Suppressor macrophage treated with lipopolysaccharide for 1 hour (primary cell): ENCODE data around the gene EDN2.

ENCODE experiments used
- DNase-seq, 3 donors: peaks; one replicate each; pipeline ENCODE4 v3.0.0-alpha.2; 2020 to 2022

The EDN2 gene

DNA sequence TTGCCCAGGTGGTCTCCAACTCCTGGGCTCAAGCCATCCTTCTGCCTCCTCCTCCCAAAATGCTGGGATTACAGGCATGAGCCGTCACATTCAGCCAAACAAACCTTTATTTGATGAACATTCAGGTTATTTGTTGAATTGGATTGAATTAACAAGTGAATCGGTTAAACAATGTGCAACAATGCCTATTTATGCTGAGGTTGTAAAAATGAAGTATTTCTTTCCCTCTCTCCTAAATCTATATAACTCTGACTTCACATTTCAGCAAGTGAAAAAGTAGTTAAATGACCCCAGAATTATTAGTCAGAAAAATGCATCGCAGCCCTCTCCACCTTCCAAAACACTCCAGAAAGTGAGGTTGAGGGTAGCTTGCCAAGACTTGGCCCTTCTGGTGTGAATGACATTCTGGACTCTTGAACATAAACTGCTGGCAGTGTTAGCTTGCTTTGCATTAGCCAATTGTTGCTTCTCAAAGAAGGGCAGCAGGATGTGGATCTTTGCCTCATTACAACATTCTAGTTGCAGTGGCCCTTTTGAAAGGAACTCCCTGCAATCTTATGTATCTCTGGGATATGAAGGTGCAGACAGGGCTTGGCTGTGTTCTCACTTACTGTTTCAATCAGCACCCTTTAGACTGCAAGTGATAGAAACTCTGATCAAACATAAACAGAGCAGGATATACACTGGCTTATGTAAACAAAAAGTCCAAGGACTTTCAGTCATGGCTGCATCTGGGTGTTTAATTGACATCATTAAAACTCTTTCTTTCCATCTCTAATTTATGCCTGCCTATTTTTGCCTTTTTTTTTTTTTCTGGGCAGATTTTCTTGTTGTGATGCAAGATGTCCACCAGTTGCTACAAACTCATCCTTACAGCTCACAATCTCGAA is 22.4 kb downstream of the EDN2 start:
- no peak for DNase-seq

DNA sequence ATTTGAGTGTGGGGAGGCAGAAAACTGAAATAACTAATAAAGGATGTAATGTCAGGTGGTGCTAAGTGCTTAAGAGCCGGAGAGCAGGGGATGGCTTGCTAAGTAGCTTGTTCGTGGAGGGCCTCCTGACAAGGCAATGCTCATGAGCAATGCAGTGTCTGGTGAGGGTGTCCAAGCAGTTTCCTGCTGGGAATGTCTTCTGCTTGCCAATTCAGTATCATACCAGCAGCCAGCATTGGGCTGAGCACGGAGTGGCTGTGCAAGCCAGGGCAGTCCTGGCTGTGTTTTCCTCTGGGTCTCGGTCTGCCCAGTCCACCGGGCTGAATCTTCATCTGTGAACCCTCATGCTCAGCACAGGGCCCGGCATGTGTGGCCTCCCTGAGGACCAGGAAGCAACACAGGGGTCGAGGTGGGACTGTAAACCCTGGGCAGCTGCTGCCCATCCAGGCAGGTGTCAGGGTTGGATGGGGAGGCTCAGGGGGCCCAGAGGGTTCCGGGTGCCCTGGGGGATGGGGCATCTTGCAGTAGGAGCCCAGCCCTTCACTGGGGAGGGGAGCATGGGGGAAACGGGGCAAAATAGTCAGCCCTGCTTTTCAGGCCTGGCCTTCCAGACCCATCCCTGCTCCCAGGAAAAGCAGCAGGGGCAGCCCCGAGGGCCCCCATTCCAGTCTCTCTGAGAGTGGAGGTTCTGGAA is 27.5 kb downstream of the EDN2 start:
- no peak for DNase-seq

DNA sequence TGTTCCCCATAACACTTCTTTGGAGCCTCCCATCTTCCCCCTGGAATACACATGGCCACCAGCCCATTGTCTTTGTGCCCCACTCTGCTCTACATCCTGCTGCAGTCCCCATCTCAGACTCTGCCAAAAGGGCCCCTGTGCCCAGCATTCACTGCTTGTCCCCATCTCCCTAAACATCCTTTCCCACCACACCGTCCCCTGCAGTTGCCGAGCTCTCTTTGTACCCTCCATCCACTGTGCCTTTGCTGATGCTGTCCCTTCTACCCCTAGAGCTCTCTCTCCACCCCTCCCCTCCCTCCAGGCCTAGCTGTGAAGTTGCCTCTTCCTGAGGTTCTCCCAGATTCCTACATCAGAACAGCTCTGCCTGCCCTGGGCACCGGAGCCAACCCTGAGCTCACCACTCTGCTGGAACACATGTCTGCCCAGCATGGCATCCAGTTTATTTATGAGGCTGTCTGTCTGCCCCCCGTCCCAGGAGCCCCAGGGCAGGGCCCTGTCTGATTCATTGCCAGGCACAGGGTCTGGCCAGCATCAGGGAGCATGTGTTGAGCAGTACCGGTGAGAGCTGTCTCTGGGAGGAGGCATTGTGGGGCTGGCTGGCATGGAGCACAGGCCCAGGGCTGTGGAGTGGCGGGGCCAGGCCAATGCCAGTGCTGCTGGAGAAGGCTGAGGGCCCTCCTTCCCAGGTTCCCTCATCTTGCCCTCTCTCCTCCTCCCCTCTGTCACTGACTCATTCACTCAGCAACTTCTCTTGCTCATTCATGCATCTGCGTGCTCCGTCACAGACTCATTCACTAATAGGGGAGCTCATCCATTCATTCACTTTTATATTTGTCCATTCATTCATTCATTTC is 28.8 kb downstream of the EDN2 start:
- no peak for DNase-seq

DNA sequence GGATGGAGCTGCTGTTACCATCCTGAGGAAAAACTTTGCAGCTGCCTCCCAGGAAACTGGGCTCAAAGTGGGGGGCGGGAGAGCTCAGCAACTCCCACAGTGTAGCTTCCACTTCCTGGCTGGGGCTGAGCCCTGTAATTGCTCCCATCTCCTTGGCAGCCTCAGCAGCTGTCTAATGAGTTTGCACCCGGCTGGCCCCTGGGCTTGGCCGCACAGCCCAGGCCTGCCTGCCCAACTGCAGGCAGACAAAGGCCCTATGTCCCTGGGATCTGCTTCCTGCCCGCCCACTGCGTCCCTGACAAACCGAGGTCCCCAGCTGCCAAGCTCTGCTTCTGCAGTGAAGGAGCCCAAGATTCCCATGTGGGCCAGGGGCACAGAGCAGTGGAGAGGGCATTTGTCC is 30.1 kb downstream of the EDN2 start:
- no peak for DNase-seq

DNA sequence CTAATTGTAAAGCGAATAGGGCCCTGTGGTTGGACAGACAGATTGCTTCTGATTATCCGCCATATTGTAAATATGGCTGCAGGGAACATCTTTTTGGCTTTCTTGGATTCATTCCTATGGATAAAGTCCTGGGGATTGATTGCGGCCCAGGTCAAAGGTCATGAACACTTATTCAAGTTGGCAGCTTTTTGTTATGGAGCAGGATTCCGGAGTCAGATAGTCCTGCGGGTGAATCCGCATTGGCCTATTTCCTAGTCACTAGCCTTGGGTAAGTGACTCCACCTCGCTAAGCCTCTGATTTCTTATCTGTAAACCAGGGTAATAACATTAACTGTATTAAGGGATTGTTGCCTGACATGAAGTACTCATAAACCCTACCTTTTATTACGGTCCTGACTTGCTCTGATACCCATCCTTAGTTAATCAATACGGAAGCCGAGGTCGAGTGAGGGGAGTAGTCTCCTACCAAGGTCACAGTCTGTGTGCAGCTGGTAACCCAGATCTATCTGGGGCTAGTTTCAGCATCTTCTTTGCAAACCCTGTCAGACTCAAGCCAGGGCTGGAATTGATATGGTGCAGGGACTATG is 31.7 kb downstream of the EDN2 start:
- no peak for DNase-seq

DNA sequence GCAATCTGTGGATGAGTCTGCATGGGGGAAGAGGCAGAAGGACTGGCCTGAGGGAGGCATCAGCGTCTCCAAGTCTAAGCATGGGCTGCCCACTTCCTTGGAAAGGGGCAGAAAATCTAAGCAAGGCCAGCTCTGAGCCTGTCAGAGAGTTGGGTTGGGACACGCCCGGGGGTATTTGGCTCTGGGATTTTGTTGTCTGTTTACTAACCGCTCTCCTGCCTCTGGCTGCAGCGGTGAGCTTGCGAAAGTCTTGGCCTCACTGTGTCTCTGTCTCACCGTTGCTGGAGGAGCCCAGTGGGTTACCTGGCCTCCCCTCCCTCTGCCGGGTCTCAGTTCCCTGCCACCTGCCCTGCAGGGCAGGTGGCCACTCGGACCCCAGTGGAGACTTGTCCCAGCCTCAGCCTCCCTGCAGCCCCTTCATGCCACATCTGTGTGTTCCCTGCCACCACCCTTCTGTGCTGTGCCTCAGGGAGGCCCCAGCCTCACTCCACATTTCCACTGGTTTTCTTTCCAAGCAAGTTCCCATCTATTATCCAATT is 33.7 kb downstream of the EDN2 start:
- DNase-seq, result no peak

DNA sequence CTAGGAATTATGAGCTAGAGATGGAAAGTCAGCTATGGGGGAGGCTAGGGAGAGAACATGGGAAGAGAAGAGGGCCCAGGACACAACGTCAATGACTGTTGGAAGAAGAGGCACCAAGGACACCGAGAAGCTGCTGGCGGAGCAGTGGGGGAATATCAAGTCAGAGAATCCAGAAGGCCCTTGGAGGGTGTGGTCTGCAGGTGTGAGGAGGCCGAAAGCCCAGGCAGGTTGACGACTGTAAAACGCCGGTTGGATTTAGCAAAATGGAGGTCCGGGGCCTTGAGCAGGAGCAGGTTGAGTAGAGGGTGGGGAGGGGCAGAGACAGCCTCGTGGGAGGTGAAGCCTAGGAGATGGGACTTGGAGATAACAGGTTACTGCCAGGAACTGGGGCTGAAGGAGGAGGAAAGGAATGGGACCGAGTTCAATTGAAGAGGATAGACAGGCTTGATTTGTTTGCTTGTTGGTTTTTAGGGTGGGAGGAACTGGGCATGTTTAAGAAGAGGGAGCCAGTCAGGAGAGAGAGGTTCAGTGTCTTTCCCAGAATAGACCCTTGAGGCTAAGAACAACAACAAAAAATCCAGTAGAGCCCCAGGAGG is 35.1 kb downstream of the EDN2 start:
- no peak for DNase-seq

DNA sequence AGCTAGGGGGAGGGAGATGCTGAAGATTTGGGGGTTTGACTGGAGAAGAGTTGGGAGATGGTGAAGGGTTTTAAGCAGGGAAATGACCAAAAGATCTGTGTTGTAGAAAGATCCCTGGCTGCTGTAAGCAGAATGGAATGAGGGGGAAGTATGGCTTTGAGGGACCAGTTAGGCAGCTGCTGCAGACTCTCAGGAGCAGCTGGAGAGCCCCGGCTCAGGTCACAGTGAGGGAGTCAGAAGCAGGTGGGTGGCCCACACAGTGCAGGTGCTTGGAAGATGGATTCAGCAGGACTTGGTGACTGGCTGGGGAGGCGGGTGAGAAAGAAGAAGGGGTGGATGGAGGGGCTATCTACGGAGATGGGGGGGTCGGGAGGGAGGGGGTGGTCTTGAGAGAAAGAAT is 35.7 kb downstream of the EDN2 start:
- DNase-seq, result no peak

DNA sequence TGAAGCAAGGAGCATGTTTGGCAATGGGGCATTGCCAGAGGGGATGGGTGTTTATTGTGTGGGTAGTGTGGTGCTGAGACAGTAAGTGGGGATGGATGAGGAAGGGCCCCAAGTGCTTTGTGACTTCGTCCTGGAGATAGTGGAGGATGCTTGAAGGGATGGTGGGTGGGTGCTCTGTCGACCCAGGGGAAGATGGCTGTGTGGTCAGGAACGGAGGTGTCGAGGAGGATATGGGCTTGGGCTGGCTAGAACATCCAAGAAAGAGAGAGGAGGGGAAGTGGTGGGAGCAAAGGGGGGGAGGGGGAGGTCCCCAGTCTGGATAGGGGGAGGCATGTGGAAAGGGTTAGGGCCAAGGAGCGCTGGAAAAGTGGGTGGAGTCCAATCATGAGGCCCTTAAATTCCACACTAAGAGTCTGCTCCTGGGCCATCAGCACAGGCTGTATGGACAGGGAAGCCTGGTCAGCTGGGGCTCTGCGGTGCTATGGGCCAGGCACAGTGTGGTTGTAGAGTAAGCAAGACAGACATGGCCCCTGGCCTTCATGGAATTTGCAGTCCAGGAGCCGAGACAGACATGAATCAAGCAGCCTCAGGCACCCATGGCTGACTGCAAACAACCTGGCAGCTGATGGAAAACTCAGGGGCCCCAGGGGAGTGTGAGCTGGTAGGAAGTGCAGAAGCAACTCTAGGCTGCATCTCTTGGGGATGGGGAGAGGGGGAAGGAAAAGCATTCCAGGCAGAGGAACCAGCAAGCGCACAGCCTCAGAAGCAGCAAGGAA is 36.3 kb downstream of the EDN2 start:
- no peak for DNase-seq

DNA sequence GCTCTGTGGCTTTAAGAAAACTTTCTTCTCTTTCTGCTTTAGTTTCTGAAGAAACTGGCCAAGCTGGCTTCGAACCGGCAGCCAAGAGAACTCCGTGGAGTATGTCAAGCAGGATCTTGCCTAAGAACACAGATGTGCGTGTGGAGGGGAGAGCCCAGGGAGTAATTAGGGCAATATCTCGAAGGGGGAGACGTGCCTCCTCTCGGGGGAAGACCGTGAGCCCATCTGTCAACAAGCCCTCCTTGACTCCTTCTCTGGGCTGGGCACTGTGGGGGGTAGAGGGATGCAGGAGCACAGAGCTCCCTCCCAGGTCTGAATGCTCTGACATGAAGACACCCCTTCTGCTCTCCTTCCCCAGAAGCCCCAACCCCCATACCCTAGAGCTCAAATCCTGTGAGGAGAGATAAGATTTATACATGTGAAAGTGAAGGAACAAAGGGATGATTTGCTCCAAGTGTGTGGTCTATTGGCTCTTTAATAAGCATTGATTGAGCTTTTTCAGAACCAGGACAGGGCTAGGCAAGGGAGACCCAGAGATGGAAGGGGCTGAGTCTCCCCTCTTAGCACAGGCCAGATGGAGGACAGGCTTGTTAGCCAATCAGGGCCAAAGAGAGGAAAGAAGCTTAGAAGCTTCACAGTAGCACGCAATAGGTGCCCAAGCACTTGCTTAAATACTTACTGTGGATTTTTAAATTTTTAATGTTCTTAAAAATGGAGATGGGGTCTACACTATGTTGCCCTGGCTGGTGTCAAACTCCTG is 37.5 kb downstream of the EDN2 start:
- DNase-seq, result no peak

DNA sequence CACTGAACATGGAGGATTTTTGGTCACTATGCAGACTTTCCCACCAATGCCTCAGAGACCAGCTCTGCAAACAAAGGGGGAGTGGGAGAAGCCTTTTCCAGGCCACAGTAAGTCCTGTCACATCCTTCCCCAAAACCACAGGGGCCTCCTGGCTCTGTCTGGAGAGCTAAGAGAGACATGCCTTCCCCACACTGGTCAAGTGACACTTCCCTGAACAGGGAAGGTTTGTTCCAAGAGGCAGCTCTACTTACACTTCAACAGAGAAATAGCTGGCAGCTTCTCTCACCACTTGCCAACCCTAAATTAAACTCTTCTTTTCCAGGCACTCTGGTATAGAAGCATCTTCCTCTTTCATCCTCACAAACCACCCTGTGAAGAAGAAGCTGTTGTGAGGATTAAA is 39.7 kb downstream of the EDN2 start:
- no peak for DNase-seq

DNA sequence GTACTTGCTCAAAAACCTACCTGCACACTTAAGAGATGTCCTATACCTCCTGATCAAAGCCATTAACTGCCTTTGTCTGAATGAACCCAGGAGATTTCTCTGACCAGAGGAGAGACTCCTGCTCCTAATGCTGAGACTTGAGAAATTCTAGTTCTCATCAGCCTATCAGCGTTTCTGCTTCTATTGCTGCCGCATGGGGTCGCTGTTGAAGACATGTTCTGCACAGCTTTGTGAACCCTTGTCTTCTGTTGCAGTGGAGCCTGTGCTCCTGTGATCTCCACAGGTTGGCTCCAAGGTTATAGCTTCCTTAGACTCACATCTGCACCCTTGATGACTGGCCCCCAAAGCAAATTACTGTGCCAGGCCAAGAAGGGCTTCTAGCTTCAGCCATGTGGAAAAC is 40.2 kb downstream of the EDN2 start:
- DNase-seq, result no peak

DNA sequence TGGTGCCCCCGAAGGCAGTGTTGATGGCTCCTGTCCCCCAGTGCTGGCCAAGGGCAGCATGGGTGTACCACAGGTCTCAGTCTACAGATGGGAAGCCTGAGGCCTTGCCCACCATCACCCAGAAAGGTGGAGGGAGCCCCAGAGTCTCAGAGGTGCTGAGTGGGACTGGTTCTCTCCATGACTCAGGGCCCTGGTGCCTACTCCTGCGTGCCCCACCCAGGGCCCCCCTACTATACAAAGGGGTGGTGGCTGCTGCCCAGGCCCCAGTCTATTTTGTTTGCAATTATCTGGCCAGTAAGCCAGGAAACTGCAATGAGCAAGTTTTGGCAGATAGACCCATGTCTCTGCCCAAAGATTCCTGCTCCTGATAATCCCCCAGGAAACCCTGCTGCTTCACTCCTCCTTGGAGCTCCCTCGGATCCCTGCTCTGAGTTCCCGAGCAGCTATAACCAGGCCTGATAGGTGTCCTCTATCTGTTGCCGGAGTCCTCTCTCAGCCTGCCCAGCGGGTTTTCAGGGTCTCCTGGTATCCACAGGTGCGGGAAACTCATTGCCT is 41.7 kb downstream of the EDN2 start:
- DNase-seq, result no peak

DNA sequence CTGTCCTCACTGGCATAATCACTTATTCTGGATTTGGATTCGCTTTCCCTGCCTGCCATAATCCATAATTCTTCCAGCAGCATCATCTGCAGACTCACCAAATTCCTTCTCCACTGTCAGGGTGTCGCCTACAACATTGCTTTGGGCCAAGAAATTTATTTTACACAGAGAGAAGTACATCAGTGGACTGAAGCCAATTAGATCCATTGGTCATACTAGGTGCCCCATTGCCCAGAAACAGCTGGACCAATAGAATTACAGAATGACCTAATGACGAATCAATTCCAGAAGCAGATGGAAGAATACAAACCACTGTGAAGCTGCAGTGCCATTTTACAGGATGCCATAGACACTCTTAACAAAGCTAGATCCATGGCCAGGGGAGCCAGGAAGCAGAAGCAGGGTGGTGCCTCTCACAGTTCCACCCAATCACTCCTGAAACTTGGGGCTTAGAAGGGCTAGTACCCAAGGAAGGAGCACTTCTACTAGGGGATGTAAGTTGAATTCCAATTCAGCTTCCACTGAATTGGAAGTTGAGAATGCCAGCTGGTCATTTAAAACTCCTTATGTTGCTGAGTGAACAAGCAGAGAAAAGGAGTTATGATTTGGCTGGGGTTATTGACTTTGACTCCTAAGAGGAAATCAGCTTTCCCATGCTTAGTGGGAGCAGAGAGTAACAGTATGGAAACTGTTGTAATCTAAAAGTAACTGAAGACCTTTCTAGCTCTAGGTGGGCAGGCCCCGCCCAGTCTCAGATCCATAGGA is 44.0 kb downstream of the EDN2 start:
- DNase-seq, result no peak

DNA sequence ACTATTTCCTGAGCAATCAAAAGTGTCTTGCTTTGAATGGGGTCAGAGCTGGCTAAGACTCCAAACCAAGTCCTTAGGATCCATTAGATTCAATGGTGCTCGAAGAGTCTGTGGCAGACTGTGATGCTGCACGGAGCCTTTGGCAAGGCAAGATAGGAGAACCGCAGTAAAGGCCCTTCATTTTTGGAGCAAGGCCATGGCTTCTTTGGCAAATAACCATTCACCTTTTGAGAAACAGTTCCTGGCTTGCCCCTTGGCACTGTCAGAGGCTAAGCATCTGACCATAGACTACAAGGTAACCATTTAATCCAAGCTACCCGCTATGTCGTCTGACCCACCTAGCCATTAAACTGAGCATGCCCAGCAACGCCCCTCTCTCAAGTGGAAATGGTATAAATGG is 45.2 kb downstream of the EDN2 start:
- DNase-seq, result no peak

DNA sequence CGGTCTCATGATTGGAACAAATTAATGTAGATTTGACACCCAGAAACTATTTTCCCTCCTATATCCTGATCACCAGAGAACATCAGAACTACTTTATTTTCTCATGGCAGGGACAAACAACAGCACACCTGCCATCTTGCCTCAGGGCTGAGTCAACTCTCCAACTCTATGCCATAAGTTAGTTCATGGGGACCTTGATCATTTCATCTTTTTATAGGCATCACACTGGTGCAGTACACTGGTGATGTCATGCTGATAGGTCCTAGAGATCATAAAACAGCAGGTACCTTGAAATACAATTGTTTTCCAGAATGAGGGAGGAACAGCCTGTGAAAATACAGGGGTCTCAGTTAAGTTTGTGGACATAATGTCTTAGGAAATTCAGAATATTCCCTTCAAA is 45.8 kb downstream of the EDN2 start:
- DNase-seq, result no peak

DNA sequence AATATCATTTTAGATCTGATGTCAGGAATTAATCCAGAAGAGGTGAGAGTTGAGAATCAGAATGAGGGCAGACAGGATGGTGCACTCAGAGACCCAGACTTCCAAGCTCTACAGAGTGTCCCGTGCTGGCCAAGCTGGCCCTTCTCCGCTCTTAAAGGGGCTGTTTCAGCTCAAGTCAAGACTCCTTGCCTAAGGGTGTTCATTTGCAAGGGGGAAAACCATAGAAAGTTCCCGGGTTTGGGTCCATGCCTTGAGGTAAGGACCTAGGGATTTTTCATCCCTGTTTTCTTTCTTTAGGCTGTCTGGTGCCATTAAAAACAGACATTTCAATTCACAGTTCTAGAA is 47.5 kb downstream of the EDN2 start:
- DNase-seq, result no peak

DNA sequence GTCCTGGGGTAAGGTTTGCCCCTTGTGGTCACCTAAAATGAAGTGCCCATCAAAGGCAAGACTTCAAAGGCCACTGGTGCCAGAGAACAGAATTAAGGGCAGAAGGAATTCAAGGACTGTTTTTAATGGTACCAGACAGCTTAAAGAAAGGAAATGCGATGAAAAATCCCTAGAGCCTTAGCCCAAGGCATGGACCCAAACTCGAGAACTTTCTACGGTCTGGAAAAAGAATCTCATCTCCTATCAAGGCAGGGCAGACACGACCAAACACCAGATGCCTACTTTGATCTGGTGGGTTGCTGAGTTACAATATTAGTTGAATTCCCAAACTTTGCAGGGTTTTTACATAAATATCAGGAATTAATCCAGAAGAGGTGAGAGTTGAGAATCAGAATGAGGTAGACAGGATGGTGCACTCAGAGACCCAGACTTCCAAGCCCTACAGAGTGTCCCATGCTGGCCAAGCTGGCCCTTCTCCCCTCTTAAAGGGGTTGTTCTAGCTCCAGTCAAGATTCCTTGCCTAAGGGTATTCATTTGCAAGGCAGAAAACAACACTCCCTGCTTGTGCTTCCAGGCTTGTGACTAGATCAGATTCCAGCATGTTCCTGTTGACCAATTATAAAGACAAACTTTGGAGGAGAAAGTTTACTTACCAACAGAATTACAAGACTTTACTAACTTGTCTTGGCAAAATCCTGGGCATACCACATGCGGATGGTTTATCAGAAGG is 48.0 kb downstream of the EDN2 start:
- no peak for DNase-seq

DNA sequence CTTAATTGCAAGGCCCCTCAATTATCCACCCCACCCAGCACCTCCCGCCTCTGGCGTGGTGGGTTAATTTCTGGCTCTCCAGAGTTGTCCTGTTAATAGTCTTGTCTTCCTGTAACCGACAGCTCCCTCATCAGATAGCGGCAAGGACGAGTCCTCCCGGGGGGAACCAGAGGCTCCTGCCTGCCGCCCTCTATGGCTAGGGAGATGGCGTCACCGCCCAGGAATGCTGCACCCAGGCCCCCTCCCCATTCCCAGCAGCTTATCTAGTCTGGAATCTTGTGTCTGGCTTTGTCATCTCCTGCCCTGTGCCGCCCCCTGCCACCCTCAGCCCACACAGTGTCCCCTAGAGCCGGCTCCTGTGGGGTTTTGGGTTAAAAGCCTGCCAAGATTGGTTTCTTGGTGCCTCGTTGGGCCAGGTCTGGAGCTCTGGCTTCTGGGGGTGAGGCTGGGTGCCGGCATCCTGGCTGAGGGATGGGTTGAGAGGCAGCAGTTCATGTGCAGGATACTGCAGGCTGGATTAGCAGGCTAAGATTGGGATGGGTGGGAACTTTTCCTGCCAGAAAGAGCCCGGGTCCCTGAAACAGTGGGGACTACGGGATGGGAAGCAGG is 48.8 kb downstream of the EDN2 start:
- DNase-seq, result no peak
